SK-N-SH treated with all-trans-retinoic acid at 6 μM for 48 hours (cell line): Measurements from ENCODE around the gene EFNA3.

Experiments used
- CSDC2 ChIP-seq: fragments of 250-450 bp; sonication (Bioruptor Pico); IDR thresholded peaks from 2 replicates; pipeline ENCODE4 v1.5.0; 2020; ENCODE audit warnings: mild to moderate bottlenecking, moderate library complexity
- ZFP30 ChIP-seq: fragments of 450-650 bp; formaldehyde crosslinking; IDR thresholded peaks from 2 replicates; pipeline ENCODE4 v1.5.0; 2022; ENCODE audit warnings: mild to moderate bottlenecking, moderate library complexity
- ZNF70 ChIP-seq: fragments of 450-650 bp; formaldehyde crosslinking; IDR thresholded peaks from 2 replicates; pipeline ENCODE4 v1.5.0; 2020; ENCODE audit warnings: mild to moderate bottlenecking, moderate library complexity
- TF ChIP-seq, protein P1 (sequence below): fragments of 250-450 bp; sonication (Bioruptor Pico); IDR thresholded peaks from 2 replicates; pipeline ENCODE4 v1.8.0; 2020; ENCODE audit warnings: mild to moderate bottlenecking, moderate library complexity, borderline replicate concordance

DNA sequence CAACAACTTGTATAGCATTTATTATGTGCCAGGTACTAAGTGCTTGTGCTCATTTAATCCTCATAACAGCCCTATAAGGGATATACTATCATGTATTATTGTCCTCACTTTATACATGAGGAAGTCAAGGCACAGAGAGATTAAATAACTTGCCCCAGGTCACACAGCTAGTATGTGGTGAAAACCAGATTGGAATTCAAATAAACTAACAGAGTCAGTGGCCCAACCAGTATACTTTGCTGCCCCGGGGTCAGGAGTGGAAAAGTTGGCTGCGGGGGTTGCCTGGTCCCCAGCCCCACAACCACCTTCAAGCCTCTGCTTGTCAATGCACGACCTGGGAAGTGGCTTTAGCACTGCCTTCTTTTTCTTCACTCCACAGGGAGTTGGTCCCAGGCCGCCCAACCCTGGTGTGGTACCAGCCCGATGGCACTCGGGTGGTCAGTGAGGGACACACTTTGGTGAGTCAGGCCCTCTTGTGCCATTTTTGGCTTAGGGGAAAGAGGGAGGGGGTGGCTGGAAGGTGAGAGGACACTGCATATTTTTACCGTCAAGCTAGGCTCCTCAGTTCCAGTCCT, 25.0 kb upstream of the EFNA3 start:
- no peak for TF ChIP-seq ZFP30 (CRISPR knock-in tag)
- no peak for TF ChIP-seq ZNF70 (CRISPR knock-in tag)
- TF ChIP-seq CSDC2 (CRISPR knock-in tag) = no peak
- TF ChIP-seq, protein P1, sequence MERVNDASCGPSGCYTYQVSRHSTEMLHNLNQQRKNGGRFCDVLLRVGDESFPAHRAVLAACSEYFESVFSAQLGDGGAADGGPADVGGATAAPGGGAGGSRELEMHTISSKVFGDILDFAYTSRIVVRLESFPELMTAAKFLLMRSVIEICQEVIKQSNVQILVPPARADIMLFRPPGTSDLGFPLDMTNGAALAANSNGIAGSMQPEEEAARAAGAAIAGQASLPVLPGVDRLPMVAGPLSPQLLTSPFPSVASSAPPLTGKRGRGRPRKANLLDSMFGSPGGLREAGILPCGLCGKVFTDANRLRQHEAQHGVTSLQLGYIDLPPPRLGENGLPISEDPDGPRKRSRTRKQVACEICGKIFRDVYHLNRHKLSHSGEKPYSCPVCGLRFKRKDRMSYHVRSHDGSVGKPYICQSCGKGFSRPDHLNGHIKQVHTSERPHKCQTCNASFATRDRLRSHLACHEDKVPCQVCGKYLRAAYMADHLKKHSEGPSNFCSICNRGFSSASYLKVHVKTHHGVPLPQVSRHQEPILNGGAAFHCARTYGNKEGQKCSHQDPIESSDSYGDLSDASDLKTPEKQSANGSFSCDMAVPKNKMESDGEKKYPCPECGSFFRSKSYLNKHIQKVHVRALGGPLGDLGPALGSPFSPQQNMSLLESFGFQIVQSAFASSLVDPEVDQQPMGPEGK (CRISPR knock-in tag) = no peak
